Activated T-cell treated with anti-CD3 and anti-CD28 coated beads for 48 hours (primary cell): ENCODE data around the gene GAS7.

Experiments used
- DNase-seq: peaks from one replicate; pipeline ENCODE4 v3.0.0-alpha.2; 2020; ENCODE audit warnings: low read depth

Gene GAS7

DNA sequence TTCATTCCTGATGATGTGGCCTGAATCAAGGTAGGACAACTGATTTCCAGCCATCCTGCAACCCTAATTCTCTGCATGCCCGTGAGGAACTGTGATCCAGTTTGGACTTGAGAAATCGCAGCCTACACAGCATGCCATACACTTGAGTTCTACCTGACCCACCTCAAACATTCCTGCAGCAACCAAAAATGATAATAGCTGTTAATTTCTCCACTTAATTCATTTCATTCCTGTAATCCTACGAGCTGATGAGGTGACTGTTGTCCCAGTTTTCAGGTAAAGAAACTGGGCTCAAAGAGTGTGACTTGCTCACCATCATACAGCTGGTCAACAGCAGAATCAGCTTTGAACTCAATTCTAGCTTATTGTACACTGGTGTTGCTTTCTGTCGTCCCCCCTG is 2.2 kb upstream of the GAS7 start:
- DNase-seq = no peak

DNA sequence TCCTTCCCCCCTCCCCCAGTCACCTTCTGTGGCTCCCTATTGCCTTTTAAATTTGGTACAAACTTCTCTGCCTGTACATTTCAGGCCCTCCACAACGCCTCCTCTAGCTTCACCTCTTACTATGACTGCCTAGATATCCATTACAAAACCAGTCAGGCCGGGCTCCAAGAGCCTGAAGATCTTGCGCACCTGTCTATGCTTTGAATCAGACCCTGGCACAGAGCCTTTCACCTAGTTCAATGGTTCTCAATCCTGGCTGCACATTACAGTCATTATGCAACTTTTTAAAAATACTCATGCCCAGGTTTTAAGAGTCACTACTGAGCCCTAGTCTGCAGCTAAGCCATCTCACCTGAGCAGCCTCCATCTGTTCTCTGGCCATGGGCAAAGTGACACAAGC is 1.6 kb upstream of the GAS7 start:
- no peak for DNase-seq

DNA sequence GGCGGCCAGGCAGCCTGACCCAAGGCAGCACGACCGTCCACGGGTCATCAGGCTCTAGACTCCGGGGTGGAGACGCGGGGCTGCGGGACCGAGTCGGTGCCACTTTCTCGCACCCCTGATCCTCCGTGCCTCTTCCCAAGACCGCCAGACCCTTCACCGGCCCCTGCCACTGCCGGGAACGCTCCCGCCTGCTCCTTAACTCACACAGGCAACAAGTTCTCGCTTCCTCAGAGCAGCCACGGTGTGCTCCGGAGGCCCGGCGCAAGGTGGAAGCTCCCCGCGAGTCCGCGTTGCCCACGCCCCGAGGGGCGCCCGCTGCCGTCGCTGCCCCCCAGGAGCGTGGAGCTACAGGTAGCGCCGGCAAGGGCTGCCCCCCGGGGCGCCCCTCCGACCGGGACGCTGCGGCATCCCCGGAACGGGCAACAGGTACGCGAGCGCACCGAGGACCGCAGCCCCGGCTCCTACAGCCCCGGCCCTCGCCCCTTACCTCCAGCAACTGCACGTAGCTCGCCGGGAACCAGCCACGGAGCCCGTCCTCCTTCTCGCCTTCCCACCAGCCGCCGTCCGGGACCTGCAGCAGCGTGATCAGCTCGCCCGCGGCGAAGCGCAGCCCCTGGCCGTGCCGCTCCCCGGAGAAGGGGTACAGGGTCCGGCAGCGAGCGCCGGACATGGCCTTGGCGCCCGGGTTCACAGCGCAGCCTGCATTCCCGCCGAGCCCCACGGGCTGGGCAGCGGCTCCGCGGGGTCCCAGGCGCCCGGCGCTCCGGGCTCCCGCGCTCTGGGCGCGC is 491 bp downstream of the GAS7 start:
- no peak for DNase-seq

DNA sequence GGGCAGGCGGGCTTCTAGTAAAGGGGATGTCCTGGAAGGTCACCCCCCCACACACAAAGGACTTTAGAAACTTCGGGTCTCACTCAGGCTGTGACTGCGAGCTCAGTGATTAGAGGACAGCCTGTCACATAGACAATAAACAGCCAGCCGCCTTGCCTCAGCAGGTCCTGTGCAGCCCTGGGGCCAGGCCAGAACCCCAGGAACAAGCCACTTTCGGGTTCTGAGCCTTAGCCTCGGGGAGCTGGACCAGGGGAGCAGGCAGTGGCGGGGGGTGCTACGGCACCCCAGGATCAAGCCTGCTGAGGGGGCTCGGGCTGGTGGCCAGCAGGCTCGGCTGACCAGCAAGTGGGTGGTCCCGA is 1.1 kb downstream of the GAS7 start:
- DNase-seq = no peak

DNA sequence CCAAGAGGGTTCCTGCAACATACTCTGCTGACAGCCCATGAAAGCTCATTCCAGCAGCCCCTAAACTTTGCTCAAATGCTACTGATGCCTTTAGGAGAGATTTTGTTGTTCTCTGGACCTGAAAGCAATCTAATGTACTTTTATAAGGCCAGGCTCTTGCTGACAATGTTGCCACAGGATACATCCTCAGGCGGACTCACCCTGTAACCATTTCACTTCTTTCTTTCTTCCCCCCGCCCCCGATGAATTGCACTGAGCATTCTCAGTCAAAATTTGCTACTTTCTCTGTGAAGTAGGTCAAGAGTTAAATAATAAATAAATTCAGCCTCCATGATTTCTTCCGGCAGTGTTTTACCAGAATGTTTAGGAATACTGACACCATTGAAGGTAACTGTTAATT is 1.5 kb downstream of the GAS7 start:
- DNase-seq = no peak

DNA sequence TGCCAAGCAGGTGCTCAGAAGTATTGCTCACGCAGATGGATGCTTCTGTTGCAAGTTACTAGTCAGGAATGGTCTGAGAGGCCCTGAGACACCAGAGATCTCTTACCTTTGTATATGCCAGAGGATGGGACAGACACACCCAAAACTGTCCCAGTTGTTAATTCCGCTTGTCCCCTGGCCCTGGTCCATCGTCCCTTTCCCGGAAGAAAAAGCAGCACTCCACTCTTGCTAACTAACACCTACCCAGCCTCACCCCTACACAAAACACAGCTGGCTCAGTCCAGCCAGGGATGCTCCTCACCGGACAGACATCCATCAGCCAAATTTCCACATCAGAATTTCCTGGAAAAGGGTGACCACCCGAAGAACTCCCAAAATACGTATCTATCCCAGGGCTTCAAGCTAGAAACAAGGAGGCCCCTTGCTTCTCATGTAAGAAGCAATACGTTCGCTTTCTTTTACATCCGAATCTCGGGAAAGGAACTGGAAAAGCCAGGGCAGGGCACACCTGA is 2.0 kb downstream of the GAS7 start:
- no peak for DNase-seq

DNA sequence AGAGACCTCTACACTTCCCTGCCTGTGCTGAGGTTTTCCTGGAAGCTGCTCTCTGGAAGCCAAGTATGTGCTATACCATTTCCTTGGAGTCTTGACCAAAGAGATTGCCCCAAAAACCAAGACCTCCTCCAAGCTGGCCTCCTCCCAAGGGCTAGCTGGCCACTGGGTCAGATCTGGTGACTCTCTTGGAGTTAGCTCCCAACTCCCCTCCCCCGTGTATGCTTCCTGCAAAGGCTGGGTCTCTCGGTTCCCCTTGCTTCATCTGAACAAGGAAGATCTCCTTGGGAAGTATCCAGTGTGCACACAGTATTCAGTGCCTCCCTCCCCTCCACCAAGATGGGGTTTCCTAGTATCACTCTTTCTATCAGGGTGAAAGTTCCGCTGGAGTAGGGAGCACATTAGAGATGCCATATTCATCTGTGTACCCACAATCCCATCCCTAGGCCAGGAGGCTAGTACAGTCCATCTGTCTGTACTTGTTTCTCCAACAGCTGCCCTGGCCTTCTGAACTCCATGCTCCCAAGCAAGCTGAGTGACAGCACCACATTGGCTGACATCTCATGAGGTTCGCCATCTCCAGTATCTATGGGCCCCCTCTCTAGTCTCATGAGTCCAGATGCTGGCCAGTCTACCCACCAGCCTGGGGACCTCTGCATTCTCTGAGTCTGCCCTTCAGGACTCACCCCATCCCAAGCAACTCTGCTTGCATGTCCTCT is 3.2 kb downstream of the GAS7 start:
- no peak for DNase-seq

DNA sequence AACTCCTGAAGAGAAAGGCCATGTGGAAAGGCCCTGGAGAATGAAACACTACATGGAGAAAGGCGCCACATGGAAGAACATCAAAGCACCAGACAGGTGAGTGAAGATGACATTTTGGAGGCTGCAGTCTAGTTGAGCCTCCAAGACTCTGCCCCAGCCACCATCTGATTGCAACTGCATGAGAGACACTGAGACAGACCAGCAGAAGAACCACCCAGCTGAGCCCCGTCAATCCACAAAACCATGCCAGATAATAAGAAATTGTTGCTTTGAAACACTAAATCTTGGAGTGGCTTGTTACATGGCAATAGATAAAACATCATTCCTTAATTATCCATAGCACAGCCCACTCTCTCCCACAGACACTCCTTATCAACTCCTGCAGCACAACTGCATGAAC is 4.8 kb downstream of the GAS7 start:
- DNase-seq = no peak

DNA sequence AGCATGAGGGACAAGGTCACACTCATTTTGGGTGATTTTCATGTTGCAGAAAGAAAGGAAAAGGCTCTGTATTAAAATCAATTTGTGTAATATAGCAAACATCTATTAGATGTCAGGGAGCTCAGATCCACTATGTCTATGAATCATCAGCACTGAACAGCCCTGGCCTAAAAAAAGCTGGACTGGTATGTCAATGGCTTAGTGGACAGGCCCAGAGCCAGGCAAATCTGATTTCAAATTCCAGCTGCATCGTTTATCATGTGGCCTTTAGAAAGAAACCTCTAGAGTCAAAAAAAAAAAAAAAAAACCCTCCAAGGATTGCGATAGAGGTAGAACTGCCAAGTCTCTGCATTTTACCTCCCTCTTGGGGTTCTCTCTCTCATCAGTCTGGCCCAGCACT is 5.4 kb downstream of the GAS7 start:
- DNase-seq = no peak

DNA sequence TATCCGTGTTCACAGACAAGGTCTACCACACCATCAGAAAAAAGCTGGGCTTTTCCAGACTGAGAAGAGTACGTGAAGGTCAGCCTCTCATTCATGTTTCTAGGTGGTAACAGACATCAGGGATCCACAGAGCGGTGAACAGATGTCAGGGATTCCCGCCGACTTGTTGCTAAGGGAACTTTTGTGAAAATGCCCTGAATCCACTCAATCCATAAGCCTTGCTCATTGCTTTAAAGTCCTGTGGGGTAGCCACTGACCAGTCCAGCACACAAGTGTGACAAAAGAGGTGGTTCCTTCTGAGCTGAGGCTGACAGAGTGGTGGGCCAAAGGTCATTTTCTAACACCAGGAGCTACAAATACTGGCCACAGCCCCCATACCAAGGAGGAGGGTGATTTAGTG is 5.9 kb downstream of the GAS7 start:
- DNase-seq = no peak

DNA sequence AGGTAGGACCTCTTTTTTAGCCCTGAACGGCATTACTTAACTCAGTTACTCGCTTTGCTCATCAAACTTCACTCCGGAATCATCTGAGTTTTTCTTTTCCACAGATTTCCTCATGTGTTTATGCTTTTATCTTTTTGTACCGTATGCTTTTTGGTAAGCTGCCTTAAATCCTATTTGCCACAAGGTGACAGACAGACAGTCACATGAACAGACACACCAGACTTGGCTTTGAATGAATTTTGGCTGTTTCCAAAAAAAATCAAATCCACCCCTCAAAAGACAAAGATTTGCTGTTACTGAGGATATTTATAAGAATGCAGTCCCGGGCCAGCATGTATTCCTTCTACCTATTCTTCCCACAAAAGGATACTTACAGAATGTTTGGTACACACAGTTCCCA is 10.9 kb downstream of the GAS7 start:
- no peak for DNase-seq

DNA sequence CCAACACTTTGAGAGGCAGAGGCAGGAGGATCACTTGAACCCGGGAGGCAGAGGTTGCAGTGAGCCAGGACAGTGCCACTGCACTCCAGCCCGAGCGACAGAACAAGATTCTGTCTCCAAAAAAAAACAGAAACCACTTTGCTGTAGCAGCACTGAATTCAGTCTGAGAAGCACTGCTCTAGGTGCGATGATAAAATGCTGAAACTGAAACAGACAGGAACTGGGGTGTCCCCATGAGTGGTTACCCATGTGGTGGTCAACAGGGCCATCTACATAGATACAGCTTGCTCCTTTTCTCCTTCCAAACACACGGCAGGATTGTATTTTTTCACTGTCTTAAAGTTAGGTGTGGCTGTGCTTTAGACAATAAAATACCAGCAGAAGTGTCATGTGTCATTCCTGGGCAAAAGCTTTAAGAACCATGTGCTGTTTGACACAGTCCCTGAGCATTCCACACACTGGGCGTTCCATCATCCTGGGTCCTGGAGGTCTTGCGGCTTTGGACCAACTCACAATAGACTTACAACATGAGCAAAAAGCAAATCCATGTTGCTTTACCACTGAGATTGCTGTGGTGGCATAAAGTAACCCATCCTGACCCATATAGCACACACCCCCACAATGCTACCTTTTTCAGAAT is 11.5 kb downstream of the GAS7 start:
- no peak for DNase-seq

DNA sequence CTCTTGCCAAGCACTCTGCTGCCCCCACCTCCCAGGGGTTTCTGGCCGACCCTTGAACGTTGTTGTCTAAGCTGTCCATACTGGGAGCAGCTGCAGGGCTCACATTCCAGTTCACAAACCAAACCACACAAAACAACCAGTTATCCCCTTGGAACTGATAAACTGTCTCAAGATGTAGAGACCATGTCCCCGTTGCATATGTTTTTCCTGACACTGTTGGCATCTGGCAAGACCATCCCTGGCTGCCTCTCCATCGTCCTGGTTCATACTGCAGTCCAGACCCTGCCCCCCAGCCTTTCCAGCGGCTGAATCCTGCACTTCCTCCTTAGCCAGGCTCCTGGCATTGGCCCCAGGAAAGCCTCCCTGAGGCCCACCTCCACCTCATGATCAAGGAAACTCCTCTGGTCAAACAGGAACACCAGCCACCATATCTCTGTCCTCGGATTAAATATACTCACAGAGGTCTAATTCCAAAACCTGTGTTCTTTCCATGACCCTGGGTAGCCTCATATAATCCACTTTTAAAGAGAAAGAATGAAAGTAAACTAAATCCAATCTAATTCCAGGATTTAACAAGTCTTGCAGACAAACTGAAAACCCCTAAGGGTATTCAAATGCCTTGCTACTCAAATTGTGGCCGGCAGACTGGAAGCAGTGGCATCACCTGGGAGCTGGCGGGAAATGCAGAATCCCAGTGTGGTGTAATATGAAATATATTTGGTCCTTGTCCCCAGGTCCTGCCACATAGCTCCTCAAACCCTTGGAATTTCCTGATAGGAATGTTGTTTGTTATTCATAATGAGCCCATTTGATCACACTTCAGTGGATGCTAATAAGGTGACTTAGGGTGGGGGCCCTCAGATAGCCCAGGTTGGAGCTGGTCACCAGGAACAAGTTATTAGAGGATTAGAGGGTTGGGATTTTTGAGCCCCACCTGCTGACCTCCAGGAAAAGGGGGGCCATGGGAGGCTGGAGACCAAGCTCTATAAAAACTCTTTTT is 14.2 kb downstream of the GAS7 start:
- DNase-seq = no peak

DNA sequence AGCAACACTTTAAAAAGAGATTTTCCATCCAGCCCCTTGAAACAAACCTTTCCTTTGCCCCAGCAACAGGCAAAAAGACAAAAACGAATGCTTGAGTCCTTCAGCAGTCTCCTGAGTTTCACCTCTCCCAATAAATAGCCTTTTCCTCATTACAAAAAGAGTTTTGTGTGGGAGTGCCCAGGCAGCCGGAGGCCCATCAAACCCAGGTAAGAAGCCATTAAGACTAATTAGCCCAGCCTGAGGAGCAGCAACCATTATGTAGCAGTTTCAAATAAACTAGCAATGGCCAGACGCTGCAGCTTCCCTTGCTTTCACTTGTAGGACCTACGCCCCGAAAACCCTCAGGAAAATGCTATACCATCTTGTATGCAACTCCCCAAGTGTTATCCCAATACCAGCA is 15.6 kb downstream of the GAS7 start:
- no peak for DNase-seq

DNA sequence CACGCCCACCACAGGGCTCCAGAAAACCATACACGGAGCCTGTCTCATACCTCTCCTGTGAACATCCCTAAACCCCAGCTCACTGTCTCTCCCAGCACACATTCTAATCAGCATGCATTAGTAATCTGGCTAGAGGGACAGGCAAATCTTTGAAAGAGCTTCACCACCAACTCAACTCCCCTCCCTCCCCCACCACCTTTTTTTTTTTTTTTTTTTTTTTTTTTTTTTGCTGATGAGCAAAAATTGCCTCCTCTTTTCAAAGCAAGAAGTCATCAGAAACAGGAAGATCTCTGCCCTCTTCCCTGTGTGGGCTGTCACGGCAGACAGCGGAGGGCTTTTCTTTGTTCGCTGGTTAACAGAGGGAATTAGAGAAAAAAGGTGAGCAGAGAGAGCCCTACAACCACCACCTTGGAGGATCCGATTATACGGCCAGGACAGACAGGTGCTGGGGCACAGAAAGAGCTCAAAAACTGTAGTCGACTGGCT is 19.9 kb downstream of the GAS7 start:
- no peak for DNase-seq

DNA sequence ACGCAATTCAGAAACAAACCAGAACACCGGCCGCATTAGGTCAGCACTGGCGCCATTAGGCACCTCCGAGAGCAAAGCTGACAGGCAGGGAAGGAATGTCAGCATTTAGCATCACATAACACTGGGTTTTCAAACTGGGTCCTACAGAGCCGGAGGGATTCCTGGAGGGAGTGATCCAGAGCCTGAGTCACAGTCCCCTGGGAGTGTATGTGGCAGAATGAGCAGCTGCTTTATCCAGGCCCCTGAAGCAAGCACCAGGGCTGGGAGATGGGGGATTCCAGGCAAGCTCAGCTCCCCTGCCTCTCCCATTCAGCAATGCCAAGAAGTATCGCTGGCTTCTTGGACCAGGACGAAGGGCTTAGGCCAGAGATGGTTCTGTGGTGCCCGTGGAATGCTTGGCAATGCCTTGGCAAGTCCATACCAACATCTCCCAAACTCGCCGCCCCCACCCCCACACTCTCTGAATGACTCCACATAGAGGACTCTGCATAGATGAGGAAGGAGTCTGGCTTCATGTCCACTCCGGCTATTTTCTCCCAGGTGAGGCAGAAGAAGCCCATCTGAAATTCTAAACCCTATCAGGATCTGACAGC is 20.4 kb downstream of the GAS7 start:
- DNase-seq = no peak

DNA sequence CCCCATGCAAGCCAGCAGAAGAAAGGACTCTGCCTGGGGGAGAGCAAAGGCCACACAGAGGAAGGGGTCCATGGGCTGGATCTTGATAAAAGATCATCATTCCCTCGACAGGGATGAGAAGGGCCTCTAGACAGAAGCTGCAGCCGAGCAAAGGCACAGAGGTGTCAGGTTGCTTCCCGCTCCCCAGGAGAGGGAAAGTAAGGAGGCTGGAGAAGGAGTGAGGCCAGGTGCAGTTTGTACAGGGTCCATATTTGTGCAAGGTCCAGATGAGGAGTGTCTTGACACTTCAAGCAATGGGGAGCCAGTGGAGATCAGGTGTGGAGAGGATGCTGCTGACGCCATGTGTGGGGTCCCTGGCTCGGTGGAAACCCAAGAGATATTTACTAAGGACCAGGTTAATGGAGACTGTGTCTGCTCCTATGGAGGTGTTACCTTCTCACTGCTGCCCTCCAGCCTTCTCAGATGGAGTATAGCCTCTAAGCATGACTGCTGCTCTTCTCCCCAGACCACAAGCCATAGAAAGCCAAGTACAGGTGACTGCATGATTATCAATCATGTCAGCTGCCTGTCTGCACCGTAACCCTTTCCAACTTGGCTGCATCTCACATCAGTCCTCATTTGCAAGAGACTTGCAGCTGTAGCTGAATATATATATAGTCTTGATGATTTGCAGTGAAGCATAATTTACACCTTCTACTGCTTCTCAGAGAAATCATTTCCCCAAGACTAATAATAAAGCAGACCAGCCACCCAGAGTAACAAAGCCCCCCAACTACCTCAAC is 21.1 kb downstream of the GAS7 start:
- no peak for DNase-seq

DNA sequence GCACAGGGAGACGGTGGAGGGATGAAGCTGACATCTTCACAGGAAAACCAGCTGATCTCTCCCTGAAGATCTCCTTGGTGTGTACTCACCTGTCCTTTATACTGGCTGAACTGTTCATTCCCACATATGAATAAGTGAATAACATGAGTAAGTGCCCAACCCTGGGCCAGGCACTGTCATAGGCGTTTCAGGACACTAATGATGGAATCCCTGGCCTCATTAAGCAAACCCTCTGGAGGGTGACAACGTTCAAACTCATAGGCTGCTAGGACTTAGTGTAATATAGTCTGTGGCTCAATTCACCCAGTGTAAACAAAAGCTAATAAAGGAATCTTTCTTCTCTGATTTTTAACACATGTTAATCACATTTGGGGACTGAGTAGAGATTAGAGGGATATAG is 24.5 kb downstream of the GAS7 start:
- no peak for DNase-seq

DNA sequence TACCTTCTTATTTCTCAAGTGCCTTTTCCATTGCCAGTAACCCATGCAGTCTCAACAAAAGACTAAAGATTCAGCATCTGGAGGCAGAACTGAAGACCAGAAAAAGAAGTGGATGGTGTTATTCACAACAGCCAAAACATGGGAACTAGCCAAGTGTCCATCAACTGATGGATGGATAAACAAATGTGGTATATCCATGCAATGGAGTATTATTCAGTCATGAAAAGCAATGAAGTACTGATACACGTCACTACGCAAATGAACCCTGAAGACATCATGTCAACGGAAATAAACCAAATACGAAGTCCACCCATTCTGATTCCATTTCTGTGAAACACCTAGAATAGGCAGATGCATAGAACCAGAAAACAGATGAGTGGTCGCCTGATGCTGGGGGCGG is 25.6 kb downstream of the GAS7 start:
- DNase-seq = no peak

DNA sequence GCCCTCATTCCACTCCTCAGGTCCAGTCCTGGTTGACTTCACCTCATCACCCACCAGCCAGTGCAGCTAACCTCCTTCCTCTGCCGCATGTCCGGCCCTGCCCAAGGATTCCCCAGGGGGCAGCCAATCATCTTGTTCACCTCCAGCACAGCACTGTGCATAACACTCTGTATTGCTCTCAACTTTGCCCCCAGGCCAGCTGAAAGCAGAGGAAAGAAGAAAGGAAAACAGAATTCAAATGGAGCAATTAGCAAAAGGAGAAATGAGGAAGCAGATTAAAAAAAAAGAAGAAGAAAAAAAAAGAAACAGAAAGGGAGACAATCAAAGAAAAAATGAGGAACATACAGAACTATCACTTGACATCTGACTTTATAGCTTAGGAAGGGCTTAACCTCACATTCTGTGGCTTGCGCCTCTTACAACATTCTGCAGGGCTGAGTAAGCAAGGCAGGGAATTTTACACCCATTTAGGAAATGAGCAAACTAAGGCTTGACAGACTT is 26.1 kb downstream of the GAS7 start:
- no peak for DNase-seq
